WTC11 (cell line): Measurements from ENCODE around the gene NONO. TPM values are rescaled to one million over a fixed set of nuclear protein-coding genes. Genes with fewer than 3 reads are reported as not detected.
A peak's percentile ranks its signal among the peaks of the same experiment; 100 is the strongest.
"Not testable (repeated sequence)": the region's sequence is repeated elsewhere in the genome, so short reads cannot be mapped to it uniquely, and the experiment has no call there.

Experiments
- ATAC-seq: fragments of 200-7000 bp; cut with Tn5 transposase; 2 replicates; pipeline ENCODE4 v1.10.0; 2021; ENCODE audit warnings: mild to moderate bottlenecking, moderate library complexity
- CTCF ChIA-PET: fragments of 300-600 bp; sonication (Branson Sonifier 250); formaldehyde crosslinking; loops from one replicate; lab custom pipeline; 2021; ENCODE audit warnings: antibody characterized with exemption; lab: Charles Lee
- POLR2A ChIA-PET: fragments of 350-600 bp; sonication (Branson Sonifier 250); formaldehyde crosslinking; loops from one replicate; lab custom pipeline; 2021; ENCODE audit warnings: antibody characterized with exemption; lab: Charles Lee
- DNase-seq: peaks from one replicate; pipeline ENCODE4 v3.0.0; 2021; ENCODE audit warnings: low spot score
- H3K27ac Mint-ChIP-seq: 2 replicates; pipeline ENCODE4 v1.8.0; 2021; ENCODE audit warnings: mixed read lengths
- H3K27me3 Mint-ChIP-seq: 2 replicates; pipeline ENCODE4 v1.8.0; 2021; ENCODE audit warnings: low read depth, mild to moderate bottlenecking, moderate library complexity, mixed read lengths
- H3K36me3 Mint-ChIP-seq: 2 replicates; pipeline ENCODE4 v1.8.0; 2021; ENCODE audit warnings: mixed read lengths
- H3K4me1 Mint-ChIP-seq: 2 replicates; pipeline ENCODE4 v1.8.0; 2022; ENCODE audit warnings: mixed read lengths
- H3K4me3 Mint-ChIP-seq: 2 replicates; pipeline ENCODE4 v1.8.0; 2021; ENCODE audit warnings: mild to moderate bottlenecking, moderate library complexity, mixed read lengths
- H3K9me3 Mint-ChIP-seq: 2 replicates; pipeline ENCODE4 v1.8.0; 2021; ENCODE audit warnings: mixed read lengths
- EMX1 ChIP-seq: fragments of 250-450 bp; sonication (Bioruptor Pico); IDR thresholded peaks from 2 replicates; pipeline ENCODE4 v1.8.0; 2021; ENCODE audit warnings: mild to moderate bottlenecking
- ESRRA ChIP-seq: sonication (generic); formaldehyde crosslinking; IDR thresholded peaks from 2 replicates; pipeline ENCODE4 v1.8.1; 2022; ENCODE audit warnings: mild to moderate bottlenecking, missing genetic modification reagents, borderline replicate concordance
- MXD4 ChIP-seq: fragments of 250-450 bp; sonication (Bioruptor Pico); IDR thresholded peaks from 2 replicates; pipeline ENCODE4 v1.8.0; 2021; ENCODE audit warnings: mild to moderate bottlenecking, moderate library complexity, borderline replicate concordance
- NFYB ChIP-seq: sonication (generic); formaldehyde crosslinking; conservative IDR thresholded peaks from 2 replicates; pipeline ENCODE4 v1.8.0; 2022; ENCODE audit warnings: low read depth, missing genetic modification reagents
- NR1H2 ChIP-seq: sonication (generic); formaldehyde crosslinking; IDR thresholded peaks from 2 replicates; pipeline ENCODE4 v1.9.0; 2021; ENCODE audit warnings: mild to moderate bottlenecking, moderate library complexity, missing genetic modification reagents
- OVOL2 ChIP-seq: fragments of 250-450 bp; sonication (Bioruptor Pico); IDR thresholded peaks from 2 replicates; pipeline ENCODE4 v1.9.0; 2021; ENCODE audit warnings: mild to moderate bottlenecking, borderline replicate concordance
- PRRX2 ChIP-seq: fragments of 250-450 bp; sonication (Bioruptor Pico); IDR thresholded peaks from 2 replicates; pipeline ENCODE4 v1.8.0; 2021; ENCODE audit warnings: mild to moderate bottlenecking
- SMAD4 ChIP-seq: sonication (generic); formaldehyde crosslinking; IDR thresholded peaks from 2 replicates; pipeline ENCODE4 v1.8.0; 2022; ENCODE audit warnings: mild to moderate bottlenecking, missing genetic modification reagents
- ZNF121 ChIP-seq: sonication (generic); formaldehyde crosslinking; IDR thresholded peaks from 2 replicates; pipeline ENCODE4 v1.8.0; 2023; ENCODE audit warnings: missing genetic modification reagents
- ZNF263 ChIP-seq: sonication (generic); formaldehyde crosslinking; IDR thresholded peaks from 2 replicates; pipeline ENCODE4 v1.8.1; 2022; ENCODE audit warnings: low read depth, mild to moderate bottlenecking, moderate library complexity, missing genetic modification reagents
- total RNA-seq: library from RNA; stranded (reverse); gene quantifications from 3 replicates; pipeline ENCODE4 v1.2.3, GENCODE V29; 2021
- TF ChIP-seq, protein P1 (sequence below): sonication (generic); formaldehyde crosslinking; IDR thresholded peaks from 2 replicates; pipeline ENCODE4 v1.8.0; 2022; ENCODE audit warnings: missing genetic modification reagents
- TF ChIP-seq, protein P2 (sequence below): sonication (generic); formaldehyde crosslinking; IDR thresholded peaks from 2 replicates; pipeline ENCODE4 v1.8.1; 2022; ENCODE audit warnings: mild to moderate bottlenecking, moderate library complexity, missing genetic modification reagents
- TF ChIP-seq, protein P3 (sequence below): fragments of 250-450 bp; sonication (Bioruptor Pico); IDR thresholded peaks from 2 replicates; pipeline ENCODE4 v1.9.0; 2021; ENCODE audit warnings: moderate library complexity, mild to moderate bottlenecking, inconsistent platforms, borderline replicate concordance
- TF ChIP-seq, protein P4 (sequence below): fragments of 250-450 bp; sonication (Bioruptor Pico); IDR thresholded peaks from 2 replicates; pipeline ENCODE4 v1.9.0; 2021; ENCODE audit warnings: mild to moderate bottlenecking
- TF ChIP-seq, protein P5 (sequence below): sonication (generic); formaldehyde crosslinking; IDR thresholded peaks from 2 replicates; pipeline ENCODE4 v1.8.0; 2023; ENCODE audit warnings: mild to moderate bottlenecking, missing genetic modification reagents
- TF ChIP-seq, protein P6 (sequence below): fragments of 200-600 bp; IDR thresholded peaks from 2 replicates; pipeline ENCODE4 v1.8.0; 2022; ENCODE audit warnings: antibody characterized with exemption

NONO gene
- total RNA-seq, 1 experiment from 2014 or later = 706 TPM

DNA sequence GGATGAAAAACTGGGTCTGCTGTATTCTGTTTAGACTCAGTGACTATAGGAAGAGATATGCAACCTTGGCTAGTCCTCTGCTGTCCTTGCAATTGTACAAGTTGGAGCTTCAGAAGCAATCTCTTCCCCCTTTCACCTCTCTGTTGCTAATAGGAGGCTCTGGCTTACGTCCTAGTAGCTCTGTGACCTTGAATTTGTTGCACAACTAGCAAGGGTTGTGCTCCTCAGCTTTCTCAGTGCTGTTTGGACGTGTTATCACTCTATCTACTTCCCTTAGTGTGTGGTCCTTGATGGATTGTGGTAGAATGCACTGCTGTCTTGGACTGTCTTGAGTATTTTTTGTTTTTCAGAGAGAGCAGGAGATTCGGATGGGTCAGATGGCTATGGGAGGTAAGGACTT is 14.7 kb downstream of the NONO start:
- Mint-ChIP-seq H3K27ac (peak overlapping the region; percentile 28; the same call in 1 of the 2 replicates), H3K9me3 (no peaks in the 10 kb centered on the region), H3K36me3 (peaks cover 68% of the 10 kb centered on the region), H3K4me3 (no peak overlapping the region), H3K27me3 (no peaks in the 10 kb centered on the region), H3K4me1 (0 out of 2 replicates have a peak, but pooled peaks cover 4% of the 10 kb centered on the region)
- ATAC-seq (no peak), DNase-seq (no peak)
- ChIA-PET POLR2A (no interaction called here), CTCF (no interaction called here)
- TF ChIP-seq NR1H2 = no peak
- no peak for TF ChIP-seq ZNF263
- TF ChIP-seq, protein P1, sequence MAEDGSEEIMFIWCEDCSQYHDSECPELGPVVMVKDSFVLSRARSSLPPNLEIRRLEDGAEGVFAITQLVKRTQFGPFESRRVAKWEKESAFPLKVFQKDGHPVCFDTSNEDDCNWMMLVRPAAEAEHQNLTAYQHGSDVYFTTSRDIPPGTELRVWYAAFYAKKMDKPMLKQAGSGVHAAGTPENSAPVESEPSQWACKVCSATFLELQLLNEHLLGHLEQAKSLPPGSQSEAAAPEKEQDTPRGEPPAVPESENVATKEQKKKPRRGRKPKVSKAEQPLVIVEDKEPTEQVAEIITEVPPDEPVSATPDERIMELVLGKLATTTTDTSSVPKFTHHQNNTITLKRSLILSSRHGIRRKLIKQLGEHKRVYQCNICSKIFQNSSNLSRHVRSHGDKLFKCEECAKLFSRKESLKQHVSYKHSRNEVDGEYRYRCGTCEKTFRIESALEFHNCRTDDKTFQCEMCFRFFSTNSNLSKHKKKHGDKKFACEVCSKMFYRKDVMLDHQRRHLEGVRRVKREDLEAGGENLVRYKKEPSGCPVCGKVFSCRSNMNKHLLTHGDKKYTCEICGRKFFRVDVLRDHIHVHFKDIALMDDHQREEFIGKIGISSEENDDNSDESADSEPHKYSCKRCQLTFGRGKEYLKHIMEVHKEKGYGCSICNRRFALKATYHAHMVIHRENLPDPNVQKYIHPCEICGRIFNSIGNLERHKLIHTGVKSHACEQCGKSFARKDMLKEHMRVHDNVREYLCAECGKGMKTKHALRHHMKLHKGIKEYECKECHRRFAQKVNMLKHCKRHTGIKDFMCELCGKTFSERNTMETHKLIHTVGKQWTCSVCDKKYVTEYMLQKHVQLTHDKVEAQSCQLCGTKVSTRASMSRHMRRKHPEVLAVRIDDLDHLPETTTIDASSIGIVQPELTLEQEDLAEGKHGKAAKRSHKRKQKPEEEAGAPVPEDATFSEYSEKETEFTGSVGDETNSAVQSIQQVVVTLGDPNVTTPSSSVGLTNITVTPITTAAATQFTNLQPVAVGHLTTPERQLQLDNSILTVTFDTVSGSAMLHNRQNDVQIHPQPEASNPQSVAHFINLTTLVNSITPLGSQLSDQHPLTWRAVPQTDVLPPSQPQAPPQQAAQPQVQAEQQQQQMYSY = no peak
- TF ChIP-seq, protein P2, sequence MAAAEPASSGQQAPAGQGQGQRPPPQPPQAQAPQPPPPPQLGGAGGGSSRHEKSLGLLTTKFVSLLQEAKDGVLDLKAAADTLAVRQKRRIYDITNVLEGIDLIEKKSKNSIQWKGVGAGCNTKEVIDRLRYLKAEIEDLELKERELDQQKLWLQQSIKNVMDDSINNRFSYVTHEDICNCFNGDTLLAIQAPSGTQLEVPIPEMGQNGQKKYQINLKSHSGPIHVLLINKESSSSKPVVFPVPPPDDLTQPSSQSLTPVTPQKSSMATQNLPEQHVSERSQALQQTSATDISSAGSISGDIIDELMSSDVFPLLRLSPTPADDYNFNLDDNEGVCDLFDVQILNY (CRISPR knock-in tag) = no peak
- TF ChIP-seq ESRRA = no peak
- TF ChIP-seq, protein P3, sequence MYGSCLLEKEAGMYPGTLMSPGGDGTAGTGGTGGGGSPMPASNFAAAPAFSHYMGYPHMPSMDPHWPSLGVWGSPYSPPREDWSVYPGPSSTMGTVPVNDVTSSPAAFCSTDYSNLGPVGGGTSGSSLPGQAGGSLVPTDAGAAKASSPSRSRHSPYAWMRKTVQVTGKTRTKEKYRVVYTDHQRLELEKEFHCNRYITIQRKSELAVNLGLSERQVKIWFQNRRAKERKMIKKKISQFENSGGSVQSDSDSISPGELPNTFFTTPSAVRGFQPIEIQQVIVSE (CRISPR knock-in tag) = no peak
- no peak for TF ChIP-seq ZNF121 (CRISPR knock-in tag)
- no peak for TF ChIP-seq OVOL2
- TF ChIP-seq MXD4 (CRISPR knock-in tag) = no peak
- TF ChIP-seq, protein P4, sequence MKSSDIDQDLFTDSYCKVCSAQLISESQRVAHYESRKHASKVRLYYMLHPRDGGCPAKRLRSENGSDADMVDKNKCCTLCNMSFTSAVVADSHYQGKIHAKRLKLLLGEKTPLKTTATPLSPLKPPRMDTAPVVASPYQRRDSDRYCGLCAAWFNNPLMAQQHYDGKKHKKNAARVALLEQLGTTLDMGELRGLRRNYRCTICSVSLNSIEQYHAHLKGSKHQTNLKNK (CRISPR knock-in tag) = no peak
- TF ChIP-seq SMAD4 (CRISPR knock-in tag) = no peak

DNA sequence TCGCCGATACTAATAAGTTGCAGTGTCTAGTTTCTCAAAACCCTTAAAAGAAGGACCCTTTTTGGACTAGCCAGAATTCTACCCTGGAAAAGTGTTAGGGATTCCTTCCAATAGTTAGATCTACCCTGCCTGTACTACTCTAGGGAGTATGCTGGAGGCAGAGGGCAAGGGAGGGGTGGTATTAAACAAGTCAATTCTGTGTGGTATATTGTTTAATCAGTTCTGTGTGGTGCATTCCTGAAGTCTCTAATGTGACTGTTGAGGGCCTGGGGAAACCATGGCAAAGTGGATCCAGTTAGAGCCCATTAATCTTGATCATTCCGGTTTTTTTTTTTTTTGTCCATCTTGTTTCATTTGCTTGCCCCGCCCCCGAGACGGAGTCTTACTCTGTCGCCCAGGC is 16.6 kb downstream of the NONO start:
- Mint-ChIP-seq H3K27ac (peak overlapping the region; percentile 60; the same call in 1 of the 2 replicates), H3K36me3 (peaks cover 72% of the 10 kb centered on the region)
- CTCF ChIA-PET, H3K9me3 Mint-ChIP-seq, DNase-seq, H3K4me1 Mint-ChIP-seq, ATAC-seq, H3K27me3 Mint-ChIP-seq, H3K4me3 Mint-ChIP-seq, POLR2A ChIA-PET: not testable (repeated sequence)

DNA sequence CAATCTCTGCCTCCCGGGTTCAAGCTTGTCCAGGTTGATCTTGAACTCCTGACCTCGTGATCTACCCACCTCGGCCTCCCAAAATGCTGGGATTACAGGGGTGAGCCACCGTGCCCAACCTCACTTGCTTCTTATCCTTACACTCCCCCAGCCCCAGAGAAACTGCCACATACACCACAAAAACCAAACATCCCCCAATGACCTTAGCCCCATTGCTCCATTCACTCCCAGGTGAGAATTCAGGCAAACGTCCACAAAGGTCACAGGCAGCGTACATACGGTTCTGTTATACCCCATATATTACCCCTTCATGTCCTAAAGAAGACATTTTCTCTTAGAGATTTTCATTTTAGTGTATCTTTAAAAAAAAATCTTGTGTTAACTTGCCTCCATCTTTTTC is 17.1 kb downstream of the NONO start:
- ATAC-seq, H3K4me1 Mint-ChIP-seq, H3K4me3 Mint-ChIP-seq, H3K27me3 Mint-ChIP-seq, CTCF ChIA-PET, H3K9me3 Mint-ChIP-seq, DNase-seq: not testable (repeated sequence)
- POLR2A ChIA-PET = interaction anchor here (1.2 kb wide), 1 partner anchor 46 kb away, joined by 4 read pairs; no protein-coding TSS in a partner anchor
- peaks cover 76% of the 10 kb centered on the region for H3K36me3 Mint-ChIP-seq
- H3K27ac Mint-ChIP-seq = peak overlapping the region; percentile 60

DNA sequence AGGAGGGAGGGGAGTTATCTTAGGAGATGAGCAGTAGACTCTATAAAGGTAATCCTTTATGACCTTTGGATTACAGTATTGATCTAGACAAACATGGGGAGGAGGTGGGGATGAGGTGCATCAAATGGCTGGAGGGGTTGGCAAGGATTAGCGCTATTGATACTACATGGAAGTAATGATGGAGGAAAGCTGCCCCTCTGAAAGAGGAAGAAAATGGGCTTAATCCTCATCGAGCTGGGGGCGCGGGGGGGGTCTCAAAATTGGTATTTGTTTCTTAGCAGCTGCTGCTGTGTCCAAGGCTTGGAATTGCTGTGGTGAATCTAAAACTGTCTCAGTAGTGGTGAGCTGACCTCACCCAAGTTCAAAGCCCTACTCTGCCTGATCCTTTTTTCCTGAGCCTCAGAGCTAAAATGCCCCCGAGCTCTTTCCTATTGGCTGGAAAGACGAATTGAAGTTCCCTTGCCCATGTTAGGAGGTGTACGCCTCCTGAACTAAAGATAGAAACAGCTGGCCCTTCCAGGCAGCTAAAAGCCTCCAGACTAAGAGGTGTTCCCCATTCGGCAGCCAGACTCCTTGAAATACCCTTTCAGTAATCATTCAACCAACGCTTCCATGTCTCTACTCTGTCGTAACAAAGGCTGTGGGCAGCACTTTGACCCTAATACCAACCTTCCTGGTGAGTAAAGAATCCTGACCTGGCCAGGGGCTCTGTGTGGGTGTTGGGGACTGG is 17.9 kb downstream of the NONO start, which contains the start of gene ITGB1BP2:
Gene ITGB1BP2 (plus strand): TSS at position 556 of the 730 bp plus-strand sequence. CDS start 57 bp downstream, at position 613.
- Mint-ChIP-seq H3K4me1 (0 out of 2 replicates have a peak, but pooled peaks cover 4% of the 10 kb centered on the region), H3K27me3 (no peaks in the 10 kb centered on the region), H3K9me3 (no peaks in the 10 kb centered on the region), H3K36me3 (peaks cover 69% of the 10 kb centered on the region), H3K27ac (peak within 1 kb of the TSS; percentile 65), H3K4me3 (no peak within 1 kb of the TSS)
- DNase-seq (no peak), ATAC-seq (peak; percentile 44)
- ChIA-PET CTCF (no interaction called here), POLR2A (interaction anchor here (1.2 kb wide), 1 partner anchor 47 kb away, joined by 4 read pairs; no protein-coding TSS in a partner anchor)
- TF ChIP-seq, protein P5, sequence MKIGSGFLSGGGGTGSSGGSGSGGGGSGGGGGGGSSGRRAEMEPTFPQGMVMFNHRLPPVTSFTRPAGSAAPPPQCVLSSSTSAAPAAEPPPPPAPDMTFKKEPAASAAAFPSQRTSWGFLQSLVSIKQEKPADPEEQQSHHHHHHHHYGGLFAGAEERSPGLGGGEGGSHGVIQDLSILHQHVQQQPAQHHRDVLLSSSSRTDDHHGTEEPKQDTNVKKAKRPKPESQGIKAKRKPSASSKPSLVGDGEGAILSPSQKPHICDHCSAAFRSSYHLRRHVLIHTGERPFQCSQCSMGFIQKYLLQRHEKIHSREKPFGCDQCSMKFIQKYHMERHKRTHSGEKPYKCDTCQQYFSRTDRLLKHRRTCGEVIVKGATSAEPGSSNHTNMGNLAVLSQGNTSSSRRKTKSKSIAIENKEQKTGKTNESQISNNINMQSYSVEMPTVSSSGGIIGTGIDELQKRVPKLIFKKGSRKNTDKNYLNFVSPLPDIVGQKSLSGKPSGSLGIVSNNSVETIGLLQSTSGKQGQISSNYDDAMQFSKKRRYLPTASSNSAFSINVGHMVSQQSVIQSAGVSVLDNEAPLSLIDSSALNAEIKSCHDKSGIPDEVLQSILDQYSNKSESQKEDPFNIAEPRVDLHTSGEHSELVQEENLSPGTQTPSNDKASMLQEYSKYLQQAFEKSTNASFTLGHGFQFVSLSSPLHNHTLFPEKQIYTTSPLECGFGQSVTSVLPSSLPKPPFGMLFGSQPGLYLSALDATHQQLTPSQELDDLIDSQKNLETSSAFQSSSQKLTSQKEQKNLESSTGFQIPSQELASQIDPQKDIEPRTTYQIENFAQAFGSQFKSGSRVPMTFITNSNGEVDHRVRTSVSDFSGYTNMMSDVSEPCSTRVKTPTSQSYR (CRISPR knock-in tag) = no peak
- TF ChIP-seq, protein P6, sequence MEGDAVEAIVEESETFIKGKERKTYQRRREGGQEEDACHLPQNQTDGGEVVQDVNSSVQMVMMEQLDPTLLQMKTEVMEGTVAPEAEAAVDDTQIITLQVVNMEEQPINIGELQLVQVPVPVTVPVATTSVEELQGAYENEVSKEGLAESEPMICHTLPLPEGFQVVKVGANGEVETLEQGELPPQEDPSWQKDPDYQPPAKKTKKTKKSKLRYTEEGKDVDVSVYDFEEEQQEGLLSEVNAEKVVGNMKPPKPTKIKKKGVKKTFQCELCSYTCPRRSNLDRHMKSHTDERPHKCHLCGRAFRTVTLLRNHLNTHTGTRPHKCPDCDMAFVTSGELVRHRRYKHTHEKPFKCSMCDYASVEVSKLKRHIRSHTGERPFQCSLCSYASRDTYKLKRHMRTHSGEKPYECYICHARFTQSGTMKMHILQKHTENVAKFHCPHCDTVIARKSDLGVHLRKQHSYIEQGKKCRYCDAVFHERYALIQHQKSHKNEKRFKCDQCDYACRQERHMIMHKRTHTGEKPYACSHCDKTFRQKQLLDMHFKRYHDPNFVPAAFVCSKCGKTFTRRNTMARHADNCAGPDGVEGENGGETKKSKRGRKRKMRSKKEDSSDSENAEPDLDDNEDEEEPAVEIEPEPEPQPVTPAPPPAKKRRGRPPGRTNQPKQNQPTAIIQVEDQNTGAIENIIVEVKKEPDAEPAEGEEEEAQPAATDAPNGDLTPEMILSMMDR = no peak
- peak; percentile 76; the same call in 1 of the 2 replicates for TF ChIP-seq EMX1 (CRISPR knock-in tag)
- TF ChIP-seq PRRX2 (CRISPR knock-in tag) = 0 out of 2 replicates have a peak, but pooled peaks have one; percentile 29
- TF ChIP-seq NFYB (CRISPR knock-in tag) = no peak
